ENCODE results near the gene SLIT1.

GRCh38 chr10:97020452-97021400, 165.0 kb downstream of the SLIT1 start:
- TF ChIP-seq POLR2A (IDR thresholded peaks at IDR 0.05), result no peak
- no peak for TF ChIP-seq CTCF (IDR thresholded peaks at IDR 0.05)
